ENCODE results near the gene PRKAR1A.

DNA sequence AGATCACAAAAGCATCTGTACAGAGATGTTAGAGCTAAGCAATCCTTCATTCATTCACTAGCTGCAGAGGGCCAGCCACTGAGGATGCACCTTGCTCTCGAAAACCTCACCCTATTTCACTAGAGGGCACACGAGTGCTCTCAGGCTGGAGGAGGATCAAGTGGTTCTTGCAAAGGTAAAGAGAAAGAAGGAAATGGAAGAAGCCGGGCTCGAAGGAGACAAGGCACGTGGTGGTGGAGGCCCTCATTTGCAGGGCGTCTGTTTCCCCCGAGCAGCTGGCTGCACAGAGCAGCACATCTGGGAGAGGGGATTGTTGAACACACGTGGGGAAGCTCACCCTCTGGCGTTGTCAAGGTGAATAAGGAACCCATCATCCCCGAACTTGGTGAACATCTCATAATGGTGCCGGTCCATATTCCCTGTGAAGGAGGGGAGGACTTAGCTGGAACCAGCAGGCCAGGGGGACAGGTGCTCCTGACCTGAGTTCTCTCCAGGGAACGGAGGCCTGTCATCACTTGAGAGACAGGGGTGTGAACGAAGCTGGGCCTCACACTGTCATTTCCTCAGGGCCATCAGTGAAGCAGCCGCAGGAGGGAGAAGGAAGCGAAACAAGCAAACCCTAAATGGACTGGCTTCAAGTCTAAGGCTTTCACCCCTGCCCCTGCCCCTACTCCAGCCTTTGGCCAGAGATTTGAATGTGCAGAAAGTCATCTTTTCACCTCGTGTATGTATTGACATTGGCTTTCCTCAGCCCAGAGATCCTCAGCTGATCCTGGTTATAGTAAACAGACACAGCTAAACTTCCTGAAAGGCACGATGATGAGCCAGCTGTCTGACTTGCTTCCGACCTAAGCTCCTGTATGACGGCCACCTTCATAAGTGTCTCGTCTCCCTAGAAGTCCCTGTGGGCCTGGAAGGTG, 27.6 kb downstream of the PRKAR1A start:
- TF ChIP-seq, protein P1, sequence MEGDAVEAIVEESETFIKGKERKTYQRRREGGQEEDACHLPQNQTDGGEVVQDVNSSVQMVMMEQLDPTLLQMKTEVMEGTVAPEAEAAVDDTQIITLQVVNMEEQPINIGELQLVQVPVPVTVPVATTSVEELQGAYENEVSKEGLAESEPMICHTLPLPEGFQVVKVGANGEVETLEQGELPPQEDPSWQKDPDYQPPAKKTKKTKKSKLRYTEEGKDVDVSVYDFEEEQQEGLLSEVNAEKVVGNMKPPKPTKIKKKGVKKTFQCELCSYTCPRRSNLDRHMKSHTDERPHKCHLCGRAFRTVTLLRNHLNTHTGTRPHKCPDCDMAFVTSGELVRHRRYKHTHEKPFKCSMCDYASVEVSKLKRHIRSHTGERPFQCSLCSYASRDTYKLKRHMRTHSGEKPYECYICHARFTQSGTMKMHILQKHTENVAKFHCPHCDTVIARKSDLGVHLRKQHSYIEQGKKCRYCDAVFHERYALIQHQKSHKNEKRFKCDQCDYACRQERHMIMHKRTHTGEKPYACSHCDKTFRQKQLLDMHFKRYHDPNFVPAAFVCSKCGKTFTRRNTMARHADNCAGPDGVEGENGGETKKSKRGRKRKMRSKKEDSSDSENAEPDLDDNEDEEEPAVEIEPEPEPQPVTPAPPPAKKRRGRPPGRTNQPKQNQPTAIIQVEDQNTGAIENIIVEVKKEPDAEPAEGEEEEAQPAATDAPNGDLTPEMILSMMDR (IDR thresholded peaks at IDR 0.05): peak in 2 of 6 experiments; percentile 14 to 31
- TF ChIP-seq POLR2A (IDR thresholded peaks at IDR 0.05): no peak

All from Peyer's patch (tissue), 4 donors.